Activated CD4-positive, alpha-beta T cell treated with anti-CD3 and anti-CD28 coated beads, Interleukin-2, Interleukin-6, amounts not matched to agents 100 ng/mL and 50 ng/mL, durations not matched to agents 16 hours and 8 hours (primary cell): ENCODE measurements around the gene PTPRD.

Source experiments
- DNase-seq: peaks from one replicate; pipeline ENCODE4 v3.0.0-alpha.2; 2020

Gene PTPRD

DNA sequence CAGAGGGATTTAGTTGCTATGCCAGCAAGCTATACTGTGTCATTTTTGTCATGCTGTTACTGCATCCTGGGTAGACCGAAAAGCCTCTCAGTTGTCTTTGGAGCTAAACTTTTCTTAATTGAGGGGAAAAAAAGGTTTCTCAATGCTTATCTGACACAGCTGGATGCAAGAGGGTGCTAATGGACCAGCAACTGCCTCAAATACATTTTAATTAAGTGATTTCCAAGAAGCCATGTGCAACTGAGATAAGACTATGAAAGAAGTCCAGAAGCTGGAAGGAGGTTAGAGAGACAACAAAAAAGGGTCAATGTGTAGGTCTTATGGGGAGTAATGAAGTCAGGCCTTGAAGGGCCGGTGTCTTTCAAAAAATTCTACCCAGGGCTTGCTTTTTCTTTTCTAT is 2347.5 kb downstream of the PTPRD start:
- no peak for DNase-seq
